K562 (cell line): ENCODE measurements around the gene OPCML.

Source experiments
- ARID4B ChIP-seq: sonication (generic); formaldehyde crosslinking; IDR thresholded peaks from 2 replicates; pipeline ENCODE4 v1.8.0; 2022; ENCODE audit warnings: mild to moderate bottlenecking, missing genetic modification reagents
- CTCF ChIP-seq, 3 experiments: IDR thresholded peaks in 2 of 3; conservative IDR thresholded peaks in 1 of 3; 2 replicates each; pipeline ENCODE4 v1.5.1; 2011 to 2012; ENCODE audit warnings: low read length in 3 of 3, mild to moderate bottlenecking in 3 of 3, control low read depth in 2 of 3, improper control_type of control experiment in 1 of 3, inconsistent platforms in 1 of 3, low read depth in 1 of 3, mixed read lengths in 1 of 3, moderate library complexity in 1 of 3; ENCODE audit not compliant: insufficient read depth in 2 of 3
- FOXJ2 ChIP-seq: fragments of 200-800 bp; sonication (Bioruptor generic); IDR thresholded peaks from 2 replicates; pipeline ENCODE4 v1.6.1; 2016; ENCODE audit warnings: missing genetic modification characterization, missing compliant biosample characterization
- NFYB ChIP-seq: IDR thresholded peaks from 2 replicates; pipeline ENCODE4 v1.6.1; 2011; ENCODE audit warnings: mild to moderate bottlenecking, moderate library complexity; ENCODE audit not compliant: insufficient read length; ENCODE audit errors: extremely low read depth
- NR2C1 ChIP-seq, 2 experiments: fragments of 450-650 bp; IDR thresholded peaks; 2 replicates each; pipeline ENCODE4 v1.6.1; 2017; ENCODE audit warnings: mild to moderate bottlenecking in 2 of 2, antibody characterized with exemption in 1 of 2, inconsistent platforms in 1 of 2, missing compliant biosample characterization in 1 of 2, missing genetic modification characterization in 1 of 2
- POLR2A ChIP-seq: fragments of 450-650 bp; conservative IDR thresholded peaks from 2 replicates; pipeline ENCODE4 v1.6.1; 2016
- RNF2 ChIP-seq: sonication (generic); IDR thresholded peaks from 2 replicates; pipeline ENCODE4 v1.6.1; 2016
- SMARCA4 ChIP-seq: fragments of 450-650 bp; IDR thresholded peaks from 2 replicates; pipeline ENCODE4 v1.6.1; 2016
- TAF1 ChIP-seq: IDR thresholded peaks from 2 replicates; pipeline ENCODE4 v1.6.1; 2011; ENCODE audit warnings: mild to moderate bottlenecking, low read length, moderate library complexity; ENCODE audit not compliant: insufficient read depth, control insufficient read depth, severe bottlenecking; ENCODE audit errors: extremely low read depth
- TCF7 ChIP-seq: sonication (generic); IDR thresholded peaks from 2 replicates; pipeline ENCODE4 v1.6.1; 2016; ENCODE audit warnings: antibody characterized with exemption, borderline replicate concordance

GRCh38 chr11:132402071-132402684, 1130.1 kb downstream of the OPCML start:
- TF ChIP-seq CTCF (IDR thresholded peaks at IDR 0.05 in 2 of 3, conservative IDR thresholded peaks at IDR 0.05 in 1 of 3; ENCODE audit: insufficient read depth in 2 of 3, low read depth in 1 of 3, low read length in 3 of 3) (no peak), RNF2 (no peak), ARID4B (CRISPR knock-in tag) (no peak), NR2C1 (IDR thresholded peaks at IDR 0.05) (no peak), NR2C1 (tag; IDR thresholded peaks at IDR 0.05) (no peak), SMARCA4 (no peak), POLR2A (no peak), TCF7 (no peak), FOXJ2 (tag) (no peak), NFYB (no peak), TAF1 (no peak)
